IMR-90 (cell line): ENCODE measurements around the gene GALNT6. TPM values are rescaled to one million over a fixed set of nuclear protein-coding genes. Genes with fewer than 3 reads are reported as not detected.

Experiments
- ATAC-seq: fragments of 200-7000 bp; cut with Tn5 transposase; 2 replicates; pipeline ENCODE4 v1.9.1; 2020; ENCODE audit warnings: low read depth, mild to moderate bottlenecking, moderate library complexity
- BruUV-seq: library from RNA; stranded (reverse); fragments of 400-500 nt; replicated peaks from 2 replicates; lab custom pipeline; 2021; lab: Mats Ljungman, UMichigan
- CTCF ChIA-PET: fragments of 300-600 bp; formaldehyde crosslinking; extraction: SDS; loops from one replicate; lab custom pipeline; 2021; ENCODE audit warnings: antibody characterized with exemption; lab: Yijun Ruan, JAX
- POLR2A ChIA-PET: fragments of 300-600 bp; sonication (Branson Sonifier 250); formaldehyde crosslinking; loops from one replicate; lab custom pipeline; 2022; ENCODE audit warnings: antibody characterized with exemption; ENCODE audit not compliant: unreplicated experiment; lab: Charles Lee
- DNase-seq: peaks from one replicate; pipeline ENCODE4 v3.0.0; 2013
- H2AFZ ChIP-seq: replicated peaks from 2 replicates; pipeline ENCODE3; 2013; ENCODE audit warnings: low read length, mild to moderate bottlenecking; ENCODE audit not compliant: poor library complexity
- H2AK5ac ChIP-seq: 2 replicates; pipeline ENCODE4 v1.6.1; 2013; ENCODE audit warnings: low read depth, low read length, inconsistent platforms
- H2AK9ac ChIP-seq: replicated peaks from 2 replicates; pipeline ENCODE3; 2013; ENCODE audit warnings: mild to moderate bottlenecking, low read depth, low read length, moderate library complexity; ENCODE audit not compliant: poor library complexity
- H2BK120ac ChIP-seq: 2 replicates; pipeline ENCODE4 v1.6.1; 2013; ENCODE audit warnings: low read depth, low read length, inconsistent platforms
- H2BK15ac ChIP-seq: 3 replicates; pipeline ENCODE4 v1.6.1; 2013; ENCODE audit warnings: low read depth, low read length, inconsistent platforms
- H2BK20ac ChIP-seq: 2 replicates; pipeline ENCODE4 v1.6.1; 2013; ENCODE audit warnings: low read depth, mild to moderate bottlenecking, inconsistent platforms, low read length, moderate library complexity
- H2BK5ac ChIP-seq: 2 replicates; pipeline ENCODE4 v1.6.1; 2013; ENCODE audit warnings: mild to moderate bottlenecking, low read depth, low read length, inconsistent platforms; ENCODE audit not compliant: poor library complexity, severe bottlenecking
- H3K14ac ChIP-seq: replicated peaks from 2 replicates; pipeline ENCODE4 v1.6.1; 2013; ENCODE audit warnings: low read depth, low read length, inconsistent platforms
- H3K18ac ChIP-seq: 2 replicates; pipeline ENCODE4 v1.6.1; 2013; ENCODE audit warnings: low read depth, low read length, control low read depth
- H3K23ac ChIP-seq: 2 replicates; pipeline ENCODE4 v1.6.1; 2013; ENCODE audit warnings: low read depth, low read length, inconsistent platforms
- H3K27ac ChIP-seq: 2 replicates; pipeline ENCODE4 v1.5.1; 2013; ENCODE audit warnings: mild to moderate bottlenecking, control low read depth, low read length; ENCODE audit not compliant: insufficient read depth
- H3K27me3 ChIP-seq: 2 replicates; pipeline ENCODE4 v1.6.1; 2013; ENCODE audit warnings: low read length; ENCODE audit not compliant: control insufficient read depth, insufficient read depth
- H3K36me3 ChIP-seq: 2 replicates; pipeline ENCODE4 v1.6.1; 2013; ENCODE audit warnings: low read length, mixed read lengths; ENCODE audit not compliant: control insufficient read depth, insufficient read depth
- H3K4ac ChIP-seq: 2 replicates; pipeline ENCODE4 v1.6.1; 2013; ENCODE audit warnings: low read depth, low read length, inconsistent platforms
- H3K4me1 ChIP-seq: 2 replicates; pipeline ENCODE4 v1.6.1; 2013; ENCODE audit warnings: low read length, mixed read lengths; ENCODE audit not compliant: control insufficient read depth, insufficient read depth
- H3K4me2 ChIP-seq: 2 replicates; pipeline ENCODE4 v1.6.1; 2013; ENCODE audit warnings: low read depth, mild to moderate bottlenecking, control low read depth, low read length, moderate library complexity
- H3K4me3 ChIP-seq: 2 replicates; pipeline ENCODE4 v1.5.1; 2013; ENCODE audit warnings: low read depth, mild to moderate bottlenecking, control low read depth, low read length, moderate library complexity; ENCODE audit not compliant: insufficient read depth
- H3K56ac ChIP-seq: 2 replicates; pipeline ENCODE4 v1.6.1; 2013; ENCODE audit warnings: low read length, inconsistent platforms; ENCODE audit not compliant: insufficient read depth; ENCODE audit errors: extremely low read depth
- H3K79me1 ChIP-seq, 2 experiments: 2 replicates each; pipeline ENCODE4 v1.6.1; 2013; ENCODE audit warnings: low read length in 2 of 2, inconsistent platforms in 1 of 2, low read depth in 1 of 2
- H3K9ac ChIP-seq: 2 replicates; pipeline ENCODE4 v1.6.1; 2013; ENCODE audit warnings: low read depth, low read length, control low read depth
- H3K9me1 ChIP-seq: 2 replicates; pipeline ENCODE4 v1.6.1; 2013; ENCODE audit warnings: low read length, inconsistent platforms; ENCODE audit not compliant: insufficient read depth
- H3K9me3 ChIP-seq: 2 replicates; pipeline ENCODE4 v1.6.1; 2013; ENCODE audit warnings: low read length; ENCODE audit not compliant: control insufficient read depth, insufficient read depth
- H4K20me1 ChIP-seq: 2 replicates; pipeline ENCODE4 v1.6.1; 2013; ENCODE audit warnings: low read length, inconsistent platforms; ENCODE audit not compliant: insufficient read depth
- H4K5ac ChIP-seq: 2 replicates; pipeline ENCODE4 v1.6.1; 2013; ENCODE audit warnings: mild to moderate bottlenecking, low read depth, low read length, control low read depth
- H4K8ac ChIP-seq, 2 experiments: 2 replicates each; pipeline ENCODE4 v1.6.1; 2013; ENCODE audit warnings: low read depth in 2 of 2, low read length in 2 of 2, control low read depth in 1 of 2, inconsistent platforms in 1 of 2
- H4K91ac ChIP-seq: 2 replicates; pipeline ENCODE4 v1.6.1; 2013; ENCODE audit warnings: low read depth, low read length, inconsistent platforms; ENCODE audit not compliant: insufficient read depth
- BHLHE40 ChIP-seq: fragments of 150-350 bp; IDR thresholded peaks from 2 replicates; pipeline ENCODE4 v1.6.1; 2016; ENCODE audit warnings: mild to moderate bottlenecking, low read depth, low read length
- CEBPB ChIP-seq: IDR thresholded peaks from 2 replicates; pipeline ENCODE4 v1.6.1; 2012; ENCODE audit warnings: low read depth, low read length, improper control_type of control experiment
- CHD1 ChIP-seq: IDR thresholded peaks from 2 replicates; pipeline ENCODE4 v1.6.1; 2012; ENCODE audit warnings: low read depth, low read length, improper control_type of control experiment
- CTCF ChIP-seq: conservative IDR thresholded peaks from 2 replicates; pipeline ENCODE4 v1.5.1; 2012; ENCODE audit warnings: mild to moderate bottlenecking, low read depth, low read length, improper control_type of control experiment
- ELK1 ChIP-seq: fragments of 150-350 bp; IDR thresholded peaks from 2 replicates; pipeline ENCODE4 v1.6.1; 2016; ENCODE audit warnings: low read depth, mild to moderate bottlenecking, low read length, moderate library complexity, borderline replicate concordance
- FOS ChIP-seq: fragments of 150-350 bp; IDR thresholded peaks from 2 replicates; pipeline ENCODE4 v1.6.1; 2016; ENCODE audit warnings: low read depth, low read length
- MAFK ChIP-seq: IDR thresholded peaks from 2 replicates; pipeline ENCODE4 v1.6.1; 2012; ENCODE audit warnings: low read depth, low read length, improper control_type of control experiment
- MAZ ChIP-seq: IDR thresholded peaks from 2 replicates; pipeline ENCODE4 v1.6.1; 2012; ENCODE audit warnings: low read depth, mild to moderate bottlenecking, low read length, improper control_type of control experiment, moderate library complexity, borderline replicate concordance
- MXI1 ChIP-seq: IDR thresholded peaks from 2 replicates; pipeline ENCODE4 v1.6.1; 2012; ENCODE audit warnings: low read depth, mild to moderate bottlenecking, low read length, moderate library complexity, borderline replicate concordance
- NFE2L2 ChIP-seq: fragments of 150-350 bp; IDR thresholded peaks from 2 replicates; pipeline ENCODE4 v1.6.1; 2016; ENCODE audit warnings: low read depth, mild to moderate bottlenecking, low read length
- POLR2A ChIP-seq: IDR thresholded peaks from 2 replicates; pipeline ENCODE4 v1.6.1; 2012; ENCODE audit warnings: mild to moderate bottlenecking, low read depth, low read length
- RAD21 ChIP-seq: IDR thresholded peaks from 2 replicates; pipeline ENCODE4 v1.6.1; 2012; ENCODE audit warnings: low read length, improper control_type of control experiment
- RCOR1 ChIP-seq: IDR thresholded peaks from 2 replicates; pipeline ENCODE4 v1.6.1; 2012; ENCODE audit warnings: mild to moderate bottlenecking, low read length, improper control_type of control experiment; ENCODE audit not compliant: insufficient replicate concordance
- RFX5 ChIP-seq: IDR thresholded peaks from 2 replicates; pipeline ENCODE4 v1.8.0; 2012; ENCODE audit warnings: low read depth, mild to moderate bottlenecking, low read length, moderate library complexity
- SMC3 ChIP-seq: fragments of 150-350 bp; IDR thresholded peaks from 2 replicates; pipeline ENCODE4 v1.6.1; 2016; ENCODE audit warnings: low read depth, mild to moderate bottlenecking, antibody characterized with exemption, low read length, moderate library complexity
- USF2 ChIP-seq: fragments of 150-350 bp; IDR thresholded peaks from 2 replicates; pipeline ENCODE4 v1.6.1; 2017; ENCODE audit warnings: mild to moderate bottlenecking, antibody characterized with exemption, low read length, low read depth
- WGBS, 2 experiments: methylation state at CpG; one replicate each; pipeline versions ENCODE4 v1.1.5 to v1.1.7; 2013; ENCODE audit warnings: missing lambda C conversion rate in 2 of 2; ENCODE audit not compliant: insufficient read length in 1 of 2; ENCODE audit errors: extremely low coverage in 2 of 2; 5-methylcytosine and 5-hydroxymethylcytosine counted together
- dilution Hi-C: fragments of 300-500 bp; cut with HindIII; formaldehyde crosslinking; loops from one replicate; pipeline ENCODE4 v1.14.3; 2018; ENCODE audit warnings: low sequenced_read_pairs; ENCODE audit not compliant: unreplicated experiment
- in situ Hi-C: fragments of 300-500 bp; cut with MboI; formaldehyde crosslinking; loops from 3 replicates; pipeline ENCODE4 v1.14.3; 2019; ENCODE audit warnings: low sequenced_read_pairs, inconsistent platforms, mixed read lengths
- intact Hi-C: fragments of 100-400 bp; cut with micrococcal nuclease; formaldehyde crosslinking; loops from 2 replicates; pipeline ENCODE4 v1.10.0; 2022
- polyA plus RNA-seq, 3 experiments: library from polyadenylated mRNA; depleted of rRNA; stranded (reverse); fragments of >200 nt; gene quantifications; 2 replicates each; pipeline ENCODE4 v1.2.3, GENCODE V29; 2012; ENCODE audit warnings: low replicate concordance in 1 of 3
- total RNA-seq: library from RNA; depleted of rRNA; stranded (reverse); fragments of >200 nt; gene quantifications from 2 replicates; pipeline ENCODE4 v1.2.3, GENCODE V29; 2012

Gene GALNT6
- total and polyA plus RNA-seq, 2 of the 4 experiments (the other 2 are of a cell fraction): 17.1 to 23.7 TPM

GRCh38 chr12:51432921-51433320, 41.7 kb upstream of the GALNT6 start:
- Histone ChIP-seq H4K8ac (no peak overlapping the region), H3K27ac (no peak overlapping the region), H3K18ac (no peak overlapping the region), H3K23ac (no peak overlapping the region), H2BK20ac (no peak overlapping the region), H2AFZ (no peak overlapping the region), H4K91ac (no peak overlapping the region), H3K4ac (no peak overlapping the region), H3K79me1 (peaks cover 4 to 7% of the 10 kb centered on the region in 2 experiments; a peak in 2 of 4 replicates), H4K20me1 (no peaks in the 10 kb centered on the region), H3K56ac (no peak overlapping the region), H3K14ac (no peak overlapping the region), H3K4me3 (no peak overlapping the region), H2BK5ac (no peak overlapping the region), H3K27me3 (no peaks in the 10 kb centered on the region), H3K36me3 (no peaks in the 10 kb centered on the region), H2AK9ac (no peak overlapping the region), H2BK15ac (no peak overlapping the region), H3K9me3 (no peaks in the 10 kb centered on the region), H3K4me2 (no peak overlapping the region), H4K5ac (no peak overlapping the region), H3K9me1 (no peaks in the 10 kb centered on the region), H2BK120ac (no peak overlapping the region), H3K4me1 (no peaks in the 10 kb centered on the region), H2AK5ac (no peak overlapping the region), H3K9ac (no peak overlapping the region)
- TF ChIP-seq RCOR1 (no peak), CTCF (no peak), BHLHE40 (no peak), USF2 (no peak), POLR2A (no peak), RFX5 (no peak), CEBPB (no peak), ELK1 (no peak), CHD1 (no peak), FOS (no peak), MXI1 (no peak), RAD21 (no peak), NFE2L2 (no peak), MAZ (no peak), MAFK (no peak), SMC3 (no peak)
- 80% methylated on average over 1 of the region's 2 CpGs; no CpG with 5 or more reads in 1 of the 2 experiments for WGBS, 2 experiments
- dilution Hi-C loops: no loop called here
- ChIA-PET CTCF (no interaction called here), POLR2A (interaction anchor here (0.6 kb wide), 1 partner anchor 586 kb away, joined by 4 read pairs; no protein-coding TSS in a partner anchor)
- intact Hi-C loops: no loop called here
- DNase-seq (no peak), ATAC-seq (no peak)
- in situ Hi-C loops: no loop called here
- BruUV-seq: no TSS peak
